ENCODE results near the gene GEMIN8.

The GEMIN8 gene

GRCh38 chrX:14015294-14015693 is 14.4 kb downstream of the GEMIN8 start:
- DNase-seq = no peak

- DNase-seq = no peak
Measured at GRCh38 chrX:14014526-14014925, 15.2 kb downstream of the GEMIN8 start.

GRCh38 chrX:14013054-14013453 is 16.6 kb downstream of the GEMIN8 start:
- DNase-seq = no peak

GRCh38 chrX:14010566-14010965 is 19.1 kb downstream of the GEMIN8 start:
- DNase-seq = no peak

GRCh38 chrX:14006540-14006939 is 23.2 kb downstream of the GEMIN8 start:
- no peak for DNase-seq

GRCh38 chrX:14003876-14004425 is 25.7 kb downstream of the GEMIN8 start:
- no peak for DNase-seq

GRCh38 chrX:14003028-14003427 is 26.7 kb downstream of the GEMIN8 start:
- no peak for DNase-seq

GRCh38 chrX:13996650-13997049 is 33.0 kb downstream of the GEMIN8 start:
- DNase-seq = no peak

- no peak for DNase-seq
Measured at GRCh38 chrX:13994536-13995080, 35.1 kb downstream of the GEMIN8 start.

GRCh38 chrX:13994104-13994503 is 35.6 kb downstream of the GEMIN8 start:
- no peak for DNase-seq

GRCh38 chrX:13990126-13990800 is 39.4 kb downstream of the GEMIN8 start:
- no peak for DNase-seq

- DNase-seq = no peak
Measured at GRCh38 chrX:13985697-13986435, 43.8 kb downstream of the GEMIN8 start.

- no peak for DNase-seq
Measured at GRCh38 chrX:13983734-13984133, 46.0 kb downstream of the GEMIN8 start.

- no peak for DNase-seq
Measured at GRCh38 chrX:13968198-13968597, 61.5 kb downstream of the GEMIN8 start.

- no peak for DNase-seq
Measured at GRCh38 chrX:13967636-13968035, 62.1 kb downstream of the GEMIN8 start.

- no peak for DNase-seq
Measured at GRCh38 chrX:13966793-13967125, 62.9 kb downstream of the GEMIN8 start.

- no peak for DNase-seq
Measured at GRCh38 chrX:13966071-13966792, 63.5 kb downstream of the GEMIN8 start.

- no peak for DNase-seq
Measured at GRCh38 chrX:13965531-13965930, 64.2 kb downstream of the GEMIN8 start.

GRCh38 chrX:13956998-13957397 is 72.7 kb downstream of the GEMIN8 start:
- no peak for DNase-seq
